GM12878 (cell line): ENCODE data around the gene THAP3. TPM values are rescaled to one million over a fixed set of nuclear protein-coding genes. Genes with fewer than 3 reads are reported as not detected.

ENCODE experiments used
- CUX1 ChIP-seq: IDR thresholded peaks from 2 replicates; pipeline ENCODE4 v1.6.1; 2012; ENCODE audit warnings: improper control_type of control experiment, low read depth, low read length; ENCODE audit not compliant: insufficient replicate concordance
- DPF2 ChIP-seq: fragments of 450-650 bp; IDR thresholded peaks from 2 replicates; pipeline ENCODE4 v1.6.1; 2017; ENCODE audit warnings: mild to moderate bottlenecking
- E4F1 ChIP-seq: fragments of 450-650 bp; IDR thresholded peaks from 2 replicates; pipeline ENCODE4 v1.6.1; 2018; ENCODE audit warnings: borderline replicate concordance, mild to moderate bottlenecking; ENCODE audit not compliant: partially characterized antibody
- EGR1 ChIP-seq, 2 experiments: IDR thresholded peaks; 1 replicate in 1 of 2; 2 replicates in 1 of 2; pipeline ENCODE4 v1.6.1; 2011 to 2012; ENCODE audit warnings: low read depth in 2 of 2, low read length in 2 of 2, borderline replicate concordance in 1 of 2, mild to moderate bottlenecking in 1 of 2, moderate library complexity in 1 of 2
- JUNB ChIP-seq: IDR thresholded peaks from 2 replicates; pipeline ENCODE4 v1.6.1; 2016; ENCODE audit warnings: antibody characterized with exemption, mild to moderate bottlenecking
- MAX ChIP-seq: IDR thresholded peaks from 2 replicates; pipeline ENCODE4 v1.6.1; 2012; ENCODE audit warnings: low read depth, low read length, improper control_type of control experiment
- MYB ChIP-seq: fragments of 150-350 bp; IDR thresholded peaks from 2 replicates; pipeline ENCODE4 v1.6.1; 2014; ENCODE audit warnings: mild to moderate bottlenecking, low read depth, low read length, borderline replicate concordance
- PRDM15 ChIP-seq: fragments of 450-650 bp; formaldehyde crosslinking; IDR thresholded peaks from 2 replicates; pipeline ENCODE4 v1.4.0; 2020; ENCODE audit warnings: mild to moderate bottlenecking, moderate library complexity
- SPI1 ChIP-seq: IDR thresholded peaks from 2 replicates; pipeline ENCODE4 v1.6.1; 2011; ENCODE audit warnings: low read depth, mild to moderate bottlenecking, low read length, moderate library complexity, borderline replicate concordance; ENCODE audit not compliant: insufficient read depth
- TARDBP ChIP-seq: IDR thresholded peaks from 2 replicates; pipeline ENCODE4 v1.6.1; 2016; ENCODE audit warnings: borderline replicate concordance
- polyA plus RNA-seq, 11 experiments: library from polyadenylated mRNA; depleted of rRNA in 4 of 11; unstranded in 6 of 11; stranded (reverse) in 5 of 11; fragments of >200 nt; fragmentation: Nextera tagmentation in 4 of 11; fragmentation: Illumina TruSeq in 1 of 11; extraction: Ambion mirVana in 4 of 11; extraction: Trizol in 1 of 11; gene quantifications; 1 replicate in 1 of 11; 2 replicates in 10 of 11; pipeline versions ENCODE4 v1.2.1 to v1.2.3, GENCODE V29; 2011 to 2016; ENCODE audit warnings: inconsistent platforms in 2 of 11, missing spikeins in 2 of 11, low read depth in 1 of 11
- total RNA-seq, 4 experiments: library from RNA; depleted of rRNA in 3 of 4; stranded (reverse); fragments of >200 nt in 3 of 4; fragmentation: Illumina TruSeq in 1 of 4; extraction: Trizol in 1 of 4; gene quantifications; 2 replicates each; pipeline versions ENCODE4 v1.2.1 to v1.2.3, GENCODE V29; 2013 to 2021
- TF ChIP-seq, protein P1 (sequence below): fragments of 450-650 bp; IDR thresholded peaks from 2 replicates; pipeline ENCODE4 v1.6.1; 2017; ENCODE audit warnings: mild to moderate bottlenecking
- TF ChIP-seq, protein P2 (sequence below): IDR thresholded peaks from 2 replicates; pipeline ENCODE4 v1.6.1; 2011; ENCODE audit warnings: borderline replicate concordance, low read depth, mild to moderate bottlenecking, moderate library complexity, low read length; ENCODE audit not compliant: insufficient read depth, poor library complexity, severe bottlenecking

THAP3 gene
- total and polyA plus RNA-seq, 10 of the 15 experiments (the other 5 are each of a cell fraction or from before 2014, with no cell fraction given) = 1.5 to 19.5 (median 11.9) TPM

GRCh38 chr1:6613361-6614018, 11.2 kb upstream of the THAP3 start, which contains the start of gene PHF13 (continued):
- TF ChIP-seq PRDM15 = no peak
- TF ChIP-seq SPI1 = no peak
- no peak for TF ChIP-seq CUX1
- TF ChIP-seq, protein P1, sequence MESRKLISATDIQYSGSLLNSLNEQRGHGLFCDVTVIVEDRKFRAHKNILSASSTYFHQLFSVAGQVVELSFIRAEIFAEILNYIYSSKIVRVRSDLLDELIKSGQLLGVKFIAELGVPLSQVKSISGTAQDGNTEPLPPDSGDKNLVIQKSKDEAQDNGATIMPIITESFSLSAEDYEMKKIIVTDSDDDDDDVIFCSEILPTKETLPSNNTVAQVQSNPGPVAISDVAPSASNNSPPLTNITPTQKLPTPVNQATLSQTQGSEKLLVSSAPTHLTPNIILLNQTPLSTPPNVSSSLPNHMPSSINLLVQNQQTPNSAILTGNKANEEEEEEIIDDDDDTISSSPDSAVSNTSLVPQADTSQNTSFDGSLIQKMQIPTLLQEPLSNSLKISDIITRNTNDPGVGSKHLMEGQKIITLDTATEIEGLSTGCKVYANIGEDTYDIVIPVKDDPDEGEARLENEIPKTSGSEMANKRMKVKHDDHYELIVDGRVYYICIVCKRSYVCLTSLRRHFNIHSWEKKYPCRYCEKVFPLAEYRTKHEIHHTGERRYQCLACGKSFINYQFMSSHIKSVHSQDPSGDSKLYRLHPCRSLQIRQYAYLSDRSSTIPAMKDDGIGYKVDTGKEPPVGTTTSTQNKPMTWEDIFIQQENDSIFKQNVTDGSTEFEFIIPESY = no peak
- no peak for TF ChIP-seq JUNB
- TF ChIP-seq MAX = no peak; the same call in none of the 2 replicates
- TF ChIP-seq E4F1 = no peak
- TF ChIP-seq TARDBP = peak; percentile 81; the same call in 1 of the 2 replicates
- 0 out of 2 replicates have a peak, but pooled peaks have one; percentile 21 for TF ChIP-seq DPF2
- TF ChIP-seq EGR1 (IDR thresholded peaks at IDR 0.05; ENCODE audit: borderline replicate concordance in 1 of 2, low read depth in 2 of 2, low read length in 2 of 2) = peak in 1 of 2 experiments; percentile 96; a peak in 2 of 3 replicates
- TF ChIP-seq, protein P2, sequence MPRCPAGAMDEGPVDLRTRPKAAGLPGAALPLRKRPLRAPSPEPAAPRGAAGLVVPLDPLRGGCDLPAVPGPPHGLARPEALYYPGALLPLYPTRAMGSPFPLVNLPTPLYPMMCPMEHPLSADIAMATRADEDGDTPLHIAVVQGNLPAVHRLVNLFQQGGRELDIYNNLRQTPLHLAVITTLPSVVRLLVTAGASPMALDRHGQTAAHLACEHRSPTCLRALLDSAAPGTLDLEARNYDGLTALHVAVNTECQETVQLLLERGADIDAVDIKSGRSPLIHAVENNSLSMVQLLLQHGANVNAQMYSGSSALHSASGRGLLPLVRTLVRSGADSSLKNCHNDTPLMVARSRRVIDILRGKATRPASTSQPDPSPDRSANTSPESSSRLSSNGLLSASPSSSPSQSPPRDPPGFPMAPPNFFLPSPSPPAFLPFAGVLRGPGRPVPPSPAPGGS = no peak
- no peak for TF ChIP-seq MYB
